Fibroblast of lung (primary cell): ENCODE results near the gene ATP8A2. TPM values are rescaled to one million over a fixed set of nuclear protein-coding genes. Genes with fewer than 3 reads are reported as not detected.

ENCODE experiments used
- DNase-seq, 2 donors: peaks; one replicate each; pipeline versions ENCODE4 v3.0.0 to v3.0.0-alpha.2; 2010; ENCODE audit warnings: low read depth in 2 of 2
- H2AFZ ChIP-seq: 2 replicates; pipeline ENCODE4 v1.5.1; 2012; ENCODE audit warnings: low read length, control low read depth, inconsistent platforms
- H3K27ac ChIP-seq: 2 replicates; pipeline ENCODE4 v1.5.1; 2011; ENCODE audit warnings: low read length, control low read depth; ENCODE audit not compliant: insufficient read depth
- H3K27me3 ChIP-seq: 2 replicates; pipeline ENCODE4 v1.5.1; 2011; ENCODE audit warnings: mild to moderate bottlenecking, low read length; ENCODE audit not compliant: control insufficient read depth, insufficient read depth
- H3K36me3 ChIP-seq: 2 replicates; pipeline ENCODE4 v1.5.1; 2011; ENCODE audit warnings: low read length; ENCODE audit not compliant: control insufficient read depth, insufficient read depth
- H3K4me1 ChIP-seq: 2 replicates; pipeline ENCODE4 v1.5.1; 2011; ENCODE audit warnings: low read length; ENCODE audit not compliant: control insufficient read depth, insufficient read depth; ENCODE audit errors: extremely low read depth
- H3K4me2 ChIP-seq: 2 replicates; pipeline ENCODE4 v1.5.1; 2011; ENCODE audit warnings: low read length, control low read depth; ENCODE audit not compliant: insufficient read depth; ENCODE audit errors: extremely low read depth
- H3K4me3 ChIP-seq, 4 experiments: fragments of 200-600 bp in 1 of 4; sonication (generic) in 1 of 4; replicated peaks in 1 of 4; 2 replicates each; pipeline ENCODE4 v1.5.1; 2011 to 2016; ENCODE audit warnings: low read length in 4 of 4, low read depth in 3 of 4, mild to moderate bottlenecking in 3 of 4, control low read depth in 2 of 4, inconsistent platforms in 1 of 4, mixed read lengths in 1 of 4; ENCODE audit not compliant: insufficient read depth in 1 of 4; ENCODE audit errors: control extremely low read depth in 1 of 4
- H3K79me2 ChIP-seq: 2 replicates; pipeline ENCODE4 v1.5.1; 2012; ENCODE audit warnings: mild to moderate bottlenecking, low read length, inconsistent platforms; ENCODE audit not compliant: control insufficient read depth, insufficient read depth
- H3K9ac ChIP-seq: 2 replicates; pipeline ENCODE4 v1.5.1; 2011; ENCODE audit warnings: mild to moderate bottlenecking, low read length, control low read depth; ENCODE audit not compliant: insufficient read depth
- H3K9me3 ChIP-seq: 2 replicates; pipeline ENCODE4 v1.5.1; 2012; ENCODE audit warnings: low read depth, low read length; ENCODE audit not compliant: control insufficient read depth, insufficient read depth
- H4K20me1 ChIP-seq: 2 replicates; pipeline ENCODE4 v1.5.1; 2011; ENCODE audit warnings: low read length; ENCODE audit not compliant: control insufficient read depth, insufficient read depth; ENCODE audit errors: extremely low read depth
- CTCF ChIP-seq, 2 donors: IDR thresholded peaks in 1 of 2; conservative IDR thresholded peaks in 1 of 2; 1 replicate in 1 of 2; 2 replicates in 1 of 2; pipeline ENCODE4 v1.5.1; 2011 to 2012; ENCODE audit warnings: low read length in 2 of 2, control low read depth in 1 of 2, inconsistent platforms in 1 of 2, low read depth in 1 of 2, mild to moderate bottlenecking in 1 of 2
- EZH2 ChIP-seq: IDR thresholded peaks from 2 replicates; pipeline ENCODE4 v1.5.1; 2012; ENCODE audit warnings: low read length, control low read depth, mild to moderate bottlenecking; ENCODE audit errors: missing control alignments
- polyA plus RNA-seq, 2 donors: library from polyadenylated mRNA; depleted of rRNA in 1 of 2; stranded (reverse) in 1 of 2; unstranded in 1 of 2; fragments of >200 nt; gene quantifications; 2 replicates each; pipeline ENCODE4 v1.2.1, GENCODE V29; 2011 to 2012; ENCODE audit warnings: missing spikeins in 1 of 2
- total RNA-seq: library from RNA; depleted of rRNA; stranded (reverse); fragments of >200 nt; gene quantifications from 2 replicates; pipeline ENCODE4 v1.2.1, GENCODE V29; 2014

The ATP8A2 gene
- total and polyA plus RNA-seq, 2 donors (not counting 1 experiment from before 2014, with no cell fraction given): under 0.01 to 0.01 TPM

GRCh38 chr13:25738342-25739196 is 366.8 kb downstream of the ATP8A2 start:
- H3K27ac ChIP-seq: no peak overlapping the region
- no peaks in the 10 kb centered on the region for H3K36me3 ChIP-seq
- no peaks in the 10 kb centered on the region for H3K4me1 ChIP-seq
- no peak overlapping the region for H2AFZ ChIP-seq
- H3K79me2 ChIP-seq: no peaks in the 10 kb centered on the region
- peak; percentile 60 to 82 for DNase-seq
- H3K27me3 ChIP-seq: no peaks in the 10 kb centered on the region
- H3K9me3 ChIP-seq: no peaks in the 10 kb centered on the region
- no peak overlapping the region for H3K9ac ChIP-seq
- TF ChIP-seq EZH2 (no peak), CTCF (conservative IDR thresholded peaks at IDR 0.05 in 1 of 2, IDR thresholded peaks at IDR 0.05 in 1 of 2; ENCODE audit: low read depth in 1 of 2, low read length in 2 of 2) (no peak)
- no peaks in the 10 kb centered on the region for H4K20me1 ChIP-seq
- H3K4me2 ChIP-seq: no peak overlapping the region
- H3K4me3 ChIP-seq: no peak overlapping the region

GRCh38 chr13:25739376-25739775 is 367.6 kb downstream of the ATP8A2 start:
- H3K9ac ChIP-seq: no peak overlapping the region
- no peaks in the 10 kb centered on the region for H3K27me3 ChIP-seq
- DNase-seq: no peak
- no peak for TF ChIP-seq CTCF (conservative IDR thresholded peaks at IDR 0.05 in 1 of 2, IDR thresholded peaks at IDR 0.05 in 1 of 2; ENCODE audit: low read depth in 1 of 2, low read length in 2 of 2)
- no peak for TF ChIP-seq EZH2
- no peaks in the 10 kb centered on the region for H3K9me3 ChIP-seq
- H3K4me2 ChIP-seq: no peak overlapping the region
- H3K4me3 ChIP-seq: no peak overlapping the region
- H3K79me2 ChIP-seq: no peaks in the 10 kb centered on the region
- H3K4me1 ChIP-seq: no peaks in the 10 kb centered on the region
- no peak overlapping the region for H3K27ac ChIP-seq
- no peaks in the 10 kb centered on the region for H3K36me3 ChIP-seq
- no peaks in the 10 kb centered on the region for H4K20me1 ChIP-seq
- no peak overlapping the region for H2AFZ ChIP-seq

GRCh38 chr13:25741796-25742195 is 370.0 kb downstream of the ATP8A2 start:
- Histone ChIP-seq H3K27me3 (no peaks in the 10 kb centered on the region), H3K36me3 (no peaks in the 10 kb centered on the region), H2AFZ (no peak overlapping the region), H3K4me2 (no peak overlapping the region), H3K4me3 (no peak overlapping the region), H3K79me2 (no peaks in the 10 kb centered on the region), H3K9ac (no peak overlapping the region), H3K27ac (no peak overlapping the region), H3K9me3 (no peaks in the 10 kb centered on the region), H3K4me1 (no peaks in the 10 kb centered on the region), H4K20me1 (no peaks in the 10 kb centered on the region)
- DNase-seq: no peak
- TF ChIP-seq EZH2 (no peak), CTCF (conservative IDR thresholded peaks at IDR 0.05 in 1 of 2, IDR thresholded peaks at IDR 0.05 in 1 of 2; ENCODE audit: low read depth in 1 of 2, low read length in 2 of 2) (no peak)
